ENCODE results near the gene CCDC38.

CCDC38 gene

GRCh38 chr12:95820096-95820703, 122.2 kb downstream of the CCDC38 start:
- Histone ChIP-seq H3K9ac (ENCODE audit: low read length) (no peak overlapping the region), H3K4me3 (ENCODE audit: low read length) (no peak overlapping the region), H3K23ac (ENCODE audit: low read length) (no peak overlapping the region), H3K4me2 (ENCODE audit: low read length) (no peak overlapping the region), H4K8ac (ENCODE audit: low read depth, low read length) (no peak overlapping the region), H3K79me2 (ENCODE audit: control insufficient read depth, insufficient read depth, low read length) (no peaks in the 10 kb centered on the region), H3K36me3 (ENCODE audit: control insufficient read depth, insufficient read depth, low read length) (no peaks in the 10 kb centered on the region), H3K4ac (ENCODE audit: low read depth, low read length) (no peak overlapping the region), H2BK15ac (replicated peaks; ENCODE audit: low read depth) (no peak overlapping the region), H2BK120ac (ENCODE audit: low read depth, low read length) (no peak overlapping the region), H3K27me3 (ENCODE audit: insufficient read depth, low read length, poor library complexity) (no peaks in the 10 kb centered on the region), H2BK5ac (ENCODE audit: low read length) (no peak overlapping the region), H3K27ac (ENCODE audit: low read depth, low read length) (no peak overlapping the region), H3K4me1 (ENCODE audit: control insufficient read depth, low read depth, low read length) (no peaks in the 10 kb centered on the region), H4K5ac (ENCODE audit: low read length) (no peak overlapping the region), H3K18ac (ENCODE audit: low read length) (no peak overlapping the region), H3K79me1 (ENCODE audit: low read length) (no peaks in the 10 kb centered on the region), H3K56ac (ENCODE audit: low read length) (no peak overlapping the region), H2AK5ac (ENCODE audit: low read length) (no peak overlapping the region)
- peak; percentile 33 for DNase-seq
- WGBS (ENCODE audit: extremely low coverage, insufficient coverage, low lambda C conversion rate) = no CpG with 5 or more reads among the region's 1 CpG

All from mesendoderm (in vitro differentiated cells).